HG03571 (cell line): ENCODE results near the gene TRPM3.

Experiments
- ATAC-seq: cut with Tn5 transposase; IDR thresholded peaks from one replicate; pipeline ENCODE4 v1.9.1; 2021; ENCODE audit not compliant: unreplicated experiment

The TRPM3 gene

DNA sequence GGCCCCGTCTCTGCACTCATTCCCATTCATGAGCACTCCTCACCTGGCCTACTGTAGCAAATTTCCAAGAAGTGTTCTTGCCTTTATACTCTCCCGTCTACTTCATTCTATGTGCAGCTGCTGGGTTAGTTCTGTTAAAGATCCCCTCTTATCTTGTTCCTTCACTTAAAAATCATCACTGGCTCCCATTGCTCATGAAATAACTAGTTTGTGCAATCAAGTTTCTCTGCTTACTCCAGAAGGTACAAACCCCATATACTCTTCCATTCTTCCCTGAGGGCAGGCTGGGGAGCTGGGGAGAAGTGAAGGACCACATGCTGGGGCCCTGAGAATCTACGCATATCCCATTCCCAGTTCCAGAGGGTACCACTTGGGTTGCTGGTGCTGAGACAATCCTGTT is 622.6 kb downstream of the TRPM3 start:
- ATAC-seq: no peak

DNA sequence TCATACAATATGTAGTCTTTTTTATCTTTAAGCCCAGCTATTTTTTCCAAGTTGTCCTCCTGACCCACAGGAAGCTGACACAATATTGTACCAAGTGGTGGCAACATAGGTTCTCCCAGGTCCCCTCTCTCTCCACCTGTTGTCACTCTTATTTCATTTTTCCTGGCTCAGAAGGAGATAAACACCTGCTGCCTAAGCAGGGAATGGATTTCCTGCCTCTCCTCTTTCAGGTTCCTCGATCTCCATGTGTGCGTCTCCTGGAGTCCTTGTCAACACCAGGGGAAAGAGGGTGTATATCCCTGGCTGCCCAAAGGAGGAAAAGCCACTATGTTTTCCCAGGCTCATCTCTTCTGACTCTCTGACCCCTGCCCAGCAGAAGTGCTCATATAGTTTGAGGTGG is 625.2 kb downstream of the TRPM3 start:
- no peak for ATAC-seq

DNA sequence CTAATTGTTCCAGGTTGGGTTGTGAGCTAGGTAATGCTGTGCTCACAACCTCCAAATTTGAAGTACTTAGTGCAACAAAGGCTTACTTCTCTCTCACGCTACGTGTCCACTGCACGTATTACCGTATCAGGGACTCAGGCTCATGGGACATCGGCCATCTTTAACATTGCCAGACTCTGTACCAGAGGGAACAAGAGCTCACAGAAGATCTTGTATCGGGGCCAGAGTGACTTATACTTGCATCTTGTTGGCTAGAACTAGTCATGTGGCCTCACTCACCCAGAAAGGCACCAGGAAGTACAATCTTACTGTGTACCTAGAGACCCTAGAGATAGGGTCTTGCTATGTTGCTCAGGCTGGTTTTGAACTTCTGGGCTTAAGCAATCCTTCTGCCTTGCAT is 625.9 kb downstream of the TRPM3 start:
- ATAC-seq: no peak

DNA sequence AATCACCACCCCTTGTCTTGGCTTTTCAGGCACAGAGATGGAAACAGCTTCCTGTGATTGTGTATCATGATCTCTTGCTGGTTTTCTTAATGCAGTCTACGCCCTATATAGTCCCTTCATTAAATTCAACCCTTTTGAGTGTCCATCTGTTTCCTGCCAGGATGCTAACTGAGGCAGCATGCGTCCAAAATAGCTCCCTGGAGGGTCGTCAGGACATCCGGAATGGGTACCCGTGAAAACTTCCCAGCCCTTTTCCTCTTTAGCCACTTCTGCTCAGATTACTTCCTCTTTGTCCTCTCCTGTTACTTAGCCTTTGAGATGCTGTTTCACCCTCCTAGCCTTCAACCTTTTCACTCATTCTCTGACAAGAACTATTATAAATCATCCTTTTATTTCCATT is 627.2 kb downstream of the TRPM3 start:
- ATAC-seq: no peak

DNA sequence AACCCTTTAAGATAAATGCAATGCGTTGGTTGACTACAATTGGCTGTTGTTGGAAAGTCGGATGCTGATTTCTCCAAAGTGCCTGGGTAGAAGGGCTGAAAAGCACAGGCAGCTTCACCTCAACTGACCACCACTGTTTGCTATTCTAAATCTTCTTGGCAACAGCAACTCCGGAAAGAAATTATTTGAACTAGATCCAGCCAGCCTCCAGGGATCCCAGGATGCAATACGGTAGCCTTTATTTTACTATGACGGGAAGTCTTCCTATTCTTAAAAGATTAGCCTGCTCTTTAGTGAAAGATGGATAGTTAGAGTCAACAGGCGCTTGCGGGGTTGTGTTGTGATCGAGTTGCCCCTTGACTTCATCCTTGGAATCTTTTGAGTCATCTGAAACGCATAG is 628.4 kb downstream of the TRPM3 start:
- ATAC-seq: no peak

DNA sequence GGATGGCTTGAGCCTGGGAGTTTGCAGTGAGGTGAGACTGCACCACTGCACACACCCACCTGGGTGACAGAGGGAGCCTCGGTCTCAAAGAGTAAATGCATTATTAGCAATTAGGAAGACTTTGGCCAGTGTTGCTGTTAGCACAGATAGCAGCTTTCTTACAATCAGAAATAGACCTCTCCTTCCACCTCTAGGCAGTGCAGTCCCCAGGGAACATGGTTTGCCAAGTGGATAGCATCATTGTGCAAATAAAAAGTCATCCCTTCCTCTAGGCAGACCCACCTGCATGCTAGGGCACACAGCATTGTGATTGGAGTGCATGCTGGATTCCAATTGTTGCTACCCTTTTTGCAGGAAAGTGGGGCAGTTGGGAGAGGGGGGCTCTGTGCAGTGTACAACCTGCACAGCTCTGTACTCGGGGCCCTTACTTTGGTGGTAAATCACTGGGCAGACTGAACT is 629.1 kb downstream of the TRPM3 start:
- ATAC-seq: no peak

DNA sequence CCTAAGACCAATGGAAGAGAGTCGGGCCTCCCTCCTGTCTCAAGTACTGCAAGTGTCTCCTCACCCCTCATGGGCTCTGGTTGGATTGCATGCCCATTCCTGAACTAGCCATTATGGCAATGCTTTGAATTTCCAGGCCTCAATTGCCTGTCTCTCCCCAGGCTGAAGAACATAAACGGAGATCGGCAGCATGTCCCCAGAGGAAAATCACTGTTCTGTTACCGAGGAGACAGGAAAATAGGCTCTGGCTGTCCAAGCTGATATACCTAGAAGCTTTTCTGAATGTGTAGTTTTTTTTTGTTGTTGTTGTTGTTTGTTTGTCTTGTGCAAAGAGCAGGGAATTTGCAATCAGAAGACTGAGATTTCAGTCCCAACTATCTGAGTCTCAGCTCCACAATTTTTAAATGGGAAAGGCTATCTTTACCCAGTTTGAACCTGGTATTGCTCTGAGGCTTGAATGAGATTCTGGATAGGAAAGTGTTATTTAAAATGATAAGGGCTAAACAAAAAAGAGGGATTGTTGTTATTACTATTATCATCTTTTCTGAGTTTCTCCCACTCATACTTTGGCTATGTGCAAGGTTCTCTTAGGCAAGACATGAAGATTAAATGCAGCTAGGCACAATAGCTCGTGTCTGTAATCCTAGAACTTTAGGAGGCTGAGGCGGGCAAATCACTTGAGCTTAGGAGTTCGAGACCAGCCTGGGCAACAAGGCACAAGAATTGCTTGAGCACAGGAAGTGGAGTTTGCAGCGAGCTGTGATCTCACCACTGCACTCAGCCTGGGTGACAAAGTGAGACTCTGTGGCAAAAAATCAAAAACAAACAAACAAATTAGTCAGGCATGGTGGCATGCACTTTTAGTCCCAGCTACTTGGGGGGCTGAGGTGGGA is 629.7 kb downstream of the TRPM3 start:
- ATAC-seq: no peak

DNA sequence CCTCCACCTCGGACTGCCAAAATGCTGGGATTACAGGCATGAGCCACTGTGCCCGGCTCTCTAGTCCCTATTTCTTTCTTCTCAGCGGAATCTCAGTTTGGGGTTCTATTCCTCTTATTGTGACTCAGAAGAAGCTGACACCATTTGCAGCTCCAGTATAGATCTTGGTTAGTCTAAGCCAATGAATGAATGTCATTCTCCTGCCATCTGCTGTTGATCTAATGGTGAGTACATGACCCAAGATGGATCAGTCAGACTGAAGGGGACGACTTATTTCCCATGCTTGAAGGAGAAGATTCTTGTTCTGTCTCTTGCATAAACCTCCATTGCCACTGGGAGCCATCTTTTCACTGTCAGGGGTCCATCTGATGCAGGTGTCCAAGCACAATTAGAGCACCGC is 630.9 kb downstream of the TRPM3 start:
- ATAC-seq: no peak

DNA sequence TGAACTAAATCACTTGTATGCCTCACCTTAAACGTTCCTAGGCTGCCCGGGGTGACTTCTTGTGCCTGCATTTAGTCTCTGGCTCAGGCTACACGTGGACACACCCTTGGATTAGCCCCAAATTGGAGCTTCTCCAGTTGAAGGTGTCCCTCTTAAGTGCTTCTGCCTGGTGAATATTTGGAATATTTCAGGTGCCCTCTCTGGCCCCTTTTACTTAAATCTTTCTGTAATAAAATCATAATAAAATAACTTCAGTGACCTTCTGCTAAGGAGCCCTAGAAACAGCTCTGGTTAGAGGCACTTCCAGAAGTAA is 632.7 kb downstream of the TRPM3 start:
- no peak for ATAC-seq

DNA sequence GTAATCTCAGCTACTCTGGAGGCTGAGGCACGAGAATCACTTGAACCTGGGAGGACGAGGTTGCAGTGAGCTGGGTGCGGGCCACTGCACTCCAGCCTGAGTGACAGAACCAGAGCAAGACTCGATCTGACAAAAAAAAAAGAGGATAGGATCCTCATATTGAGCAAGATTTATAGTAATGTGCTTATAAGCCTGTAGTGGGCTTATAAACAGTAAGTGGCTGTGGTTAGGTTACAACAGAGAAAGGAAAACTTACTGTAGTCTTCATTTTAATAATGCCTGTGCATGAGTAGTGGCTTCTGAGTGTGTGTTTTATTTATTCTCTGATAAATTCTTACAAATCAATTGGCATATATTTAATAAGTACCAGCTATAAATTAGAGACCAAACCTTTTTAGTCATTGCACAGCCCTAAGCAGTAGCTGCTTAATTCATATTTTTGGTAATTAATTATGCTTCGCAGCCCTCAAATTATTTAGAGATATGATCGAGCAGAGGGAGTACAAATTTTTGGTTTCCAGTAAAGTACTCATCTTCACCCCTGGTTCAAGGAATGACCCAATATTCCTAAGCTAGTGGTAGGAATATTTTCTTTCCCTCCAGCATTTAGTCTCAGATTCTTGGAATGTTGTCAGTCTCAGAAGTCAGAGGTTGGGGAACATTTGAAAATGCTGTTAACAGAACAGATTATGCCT is 633.2 kb downstream of the TRPM3 start:
- no peak for ATAC-seq

DNA sequence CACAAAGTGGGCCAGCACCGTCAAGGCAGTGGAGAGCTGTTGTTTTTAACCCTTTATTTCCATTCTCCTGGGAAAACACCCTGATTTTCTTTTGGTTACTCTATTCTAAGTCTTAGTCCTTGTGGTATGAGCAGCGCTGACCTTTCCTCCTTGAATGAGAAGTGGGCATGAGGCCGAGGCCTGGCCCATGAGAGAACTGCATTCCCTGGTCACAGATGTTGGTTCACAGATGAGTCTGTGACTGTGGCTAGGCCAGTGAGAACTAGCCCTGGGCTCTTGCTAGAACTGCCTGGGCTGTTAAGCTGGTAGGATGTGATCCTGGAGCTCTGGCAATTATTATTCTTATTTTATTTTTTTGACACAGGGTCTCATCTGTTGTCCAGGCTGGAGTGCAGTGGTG is 635.3 kb downstream of the TRPM3 start:
- ATAC-seq: no peak

DNA sequence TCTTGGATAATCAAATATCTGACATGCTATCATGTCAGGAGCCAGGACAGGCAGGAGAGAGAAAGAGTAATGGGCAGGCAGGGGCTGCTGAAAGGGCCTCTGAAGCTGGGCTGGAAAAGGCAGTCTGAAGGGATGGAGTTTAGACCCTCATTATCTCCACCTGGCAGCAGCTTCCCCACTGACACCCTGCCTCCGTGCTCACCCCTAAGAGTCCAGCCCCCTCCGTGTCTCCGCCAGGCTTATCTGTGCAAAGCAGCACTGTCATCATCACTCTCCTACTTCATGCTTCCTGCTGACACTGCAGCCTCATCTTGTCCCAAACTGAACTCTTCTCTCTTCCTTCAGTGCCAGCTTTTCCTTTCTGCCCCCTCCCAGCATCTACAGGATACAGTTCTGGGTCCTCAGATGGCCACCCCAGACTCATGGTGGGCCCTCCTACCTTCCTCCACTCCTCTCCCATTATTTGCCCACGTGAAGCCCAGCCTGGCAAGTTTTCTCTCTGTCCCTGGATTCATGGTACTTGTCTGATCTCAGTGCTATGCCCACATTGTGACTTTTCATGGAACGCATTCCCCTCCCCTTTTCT is 636.1 kb downstream of the TRPM3 start:
- no peak for ATAC-seq

DNA sequence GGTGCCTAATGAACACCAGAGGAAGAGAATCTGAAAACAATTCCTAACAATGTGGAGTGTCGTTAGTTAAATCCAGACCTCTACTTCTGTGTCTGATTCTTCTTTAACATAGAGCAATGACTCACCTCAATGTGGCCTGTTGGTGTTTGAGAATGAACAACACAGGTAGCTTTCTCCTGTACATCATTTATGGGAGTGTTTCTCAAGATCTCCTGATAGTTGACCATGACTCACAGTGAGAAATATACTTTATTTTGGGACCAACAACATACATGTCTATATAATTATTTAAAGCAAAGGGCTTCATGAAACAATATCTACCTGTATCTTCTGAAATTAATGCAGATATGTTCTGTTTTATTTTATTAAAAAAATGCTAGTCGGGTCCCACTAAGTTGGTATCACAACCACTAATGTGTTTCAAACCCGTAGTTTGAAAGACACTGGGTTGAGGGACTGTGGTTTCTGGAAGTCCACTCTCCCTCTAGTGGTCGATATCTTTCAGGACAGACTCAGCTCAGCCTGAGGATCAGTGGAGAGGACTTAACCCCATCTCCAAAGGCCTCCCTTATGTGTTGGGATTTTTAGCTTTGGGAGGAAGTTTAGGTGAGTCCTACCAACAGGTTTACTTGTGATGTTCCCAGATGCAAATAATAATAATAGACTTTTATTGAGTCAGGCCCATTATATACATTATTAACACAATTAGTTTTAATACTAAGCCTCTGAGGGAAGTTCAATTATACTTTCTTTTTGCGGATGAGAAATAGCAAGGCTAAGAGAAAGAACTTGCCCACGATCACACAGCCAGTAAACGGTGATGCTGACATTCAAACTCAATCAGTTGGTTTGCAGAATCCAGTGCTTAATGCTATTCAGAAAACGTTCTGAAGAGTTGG is 636.9 kb downstream of the TRPM3 start:
- ATAC-seq: no peak

DNA sequence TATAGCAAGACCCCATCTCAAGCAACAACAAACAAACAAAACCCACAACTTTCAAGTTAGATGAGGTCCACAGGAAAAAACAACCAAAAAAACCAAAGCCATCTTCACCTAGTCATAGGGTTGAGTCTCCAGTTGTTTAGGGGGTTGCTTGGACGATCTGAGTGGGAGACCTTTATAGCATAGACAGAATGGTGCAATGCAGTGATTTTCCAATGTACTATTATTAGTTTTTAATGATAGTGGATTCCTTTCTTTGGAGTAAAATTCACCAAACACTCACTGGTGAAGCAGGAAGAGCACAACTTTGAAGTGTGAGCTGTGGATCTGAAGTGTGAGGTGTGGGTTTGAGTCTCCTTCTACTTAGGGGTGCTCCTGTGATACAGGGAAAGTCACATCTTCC is 640.0 kb downstream of the TRPM3 start:
- ATAC-seq: no peak

DNA sequence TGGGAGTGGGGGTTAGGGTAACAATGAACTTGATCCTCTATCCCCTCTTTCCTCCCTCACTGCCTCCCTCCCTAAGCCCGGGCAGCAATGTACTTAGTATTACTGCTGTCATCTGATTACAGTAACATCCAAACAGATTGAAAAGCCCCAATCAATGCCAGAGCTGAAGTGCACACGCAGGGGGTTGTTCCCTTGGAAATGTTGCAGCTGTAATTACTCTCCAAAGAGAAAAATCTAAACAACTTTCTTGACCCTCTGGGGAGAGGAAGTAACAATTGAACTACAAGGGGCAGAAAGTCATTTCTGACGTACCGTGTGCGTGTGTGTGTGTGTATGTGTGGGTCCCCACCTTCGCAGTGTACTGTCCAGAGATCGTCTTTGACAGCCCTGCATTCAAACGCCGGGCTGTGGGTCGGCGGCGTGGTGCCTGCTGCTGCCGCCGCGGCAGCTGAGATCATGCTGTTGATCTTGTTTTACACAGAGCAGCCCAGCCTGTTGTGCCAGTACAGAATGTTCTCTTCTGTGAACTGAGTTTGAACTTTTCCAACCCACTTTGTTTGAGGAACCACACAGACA is 640.9 kb downstream of the TRPM3 start:
- ATAC-seq: no peak

DNA sequence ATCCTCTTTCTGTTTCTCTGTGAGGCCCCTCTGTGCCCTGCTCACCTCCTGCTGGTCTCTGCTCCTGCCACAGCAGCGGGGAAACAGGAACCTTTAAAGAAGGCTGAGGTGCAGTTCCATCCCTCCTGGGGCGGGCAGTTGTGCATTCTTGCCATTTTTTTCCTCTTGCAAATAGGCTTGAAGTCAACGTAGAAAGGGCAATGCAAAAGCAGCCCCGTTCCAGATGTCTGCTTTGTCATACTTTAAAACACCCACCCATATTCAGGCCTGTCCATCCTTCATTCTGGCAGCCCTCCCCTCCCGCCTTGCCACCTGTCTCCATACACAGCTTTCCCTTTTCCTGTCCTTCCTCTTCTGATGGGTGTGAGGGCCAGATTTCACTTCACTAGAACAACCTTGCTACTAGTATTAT is 641.5 kb downstream of the TRPM3 start:
- ATAC-seq: no peak
